ENCODE data around the gene SLC35A2. TPM values are rescaled to one million over a fixed set of nuclear protein-coding genes. Genes with fewer than 3 reads are reported as not detected.

Gene SLC35A2
- total and polyA plus RNA-seq, 7 experiments from 2014 or later, result 6.7 to 36.7 (median 14.8) TPM

GRCh38 chrX:48902776-48903175 lies 8.7 kb downstream of the SLC35A2 start:
- H3K27me3 ChIP-seq (ENCODE audit: control insufficient read depth in 2 of 2, insufficient read depth in 2 of 2, low read length in 2 of 2), result no peaks in the 10 kb centered on the region
- Mint-ChIP-seq H3K9me3 (peaks cover 0 to 2% (median 0%) of the 10 kb centered on the region in 11 donors), H3K4me3 (no peak overlapping the region), H3K4me1 (peaks cover 0 to 18% (median 8%) of the 10 kb centered on the region in 7 donors), H3K36me3 (peaks cover 0 to 11% (median 6%) of the 10 kb centered on the region in 5 donors), H3K27me3 (no peaks in the 10 kb centered on the region), H3K27ac (no peak overlapping the region)
- H3K36me3 ChIP-seq (ENCODE audit: control insufficient read depth in 2 of 3, insufficient read depth in 3 of 3, low read length in 3 of 3), result peaks cover 4 to 60% (median 6%) of the 10 kb centered on the region in 3 experiments
- ChIA-PET POLR2A (interaction anchor here (2.4 to 3.2 kb wide), 2 partner anchors 10 to 13 kb away, joined by 9 to 10 read pairs; partner anchors contain the start of gene SLC35A2), CTCF (no interaction called here)
- no peak for ATAC-seq
- intact Hi-C loops (cut with micrococcal nuclease), result no loop called here
- H3K27ac ChIP-seq (ENCODE audit: low read depth, low read length), result no peak overlapping the region
- no peak for DNase-seq
- no peak overlapping the region for H3K4me3 ChIP-seq (ENCODE audit: low read length)
- no peaks in the 10 kb centered on the region for H3K9me3 ChIP-seq (ENCODE audit: control insufficient read depth in 2 of 3, low read length in 3 of 3)
- peaks cover 6 to 10% of the 10 kb centered on the region in 2 donors for H3K4me1 ChIP-seq (ENCODE audit: control insufficient read depth in 2 of 2, insufficient read depth in 2 of 2, low read length in 2 of 2)

- peaks cover 6 to 10% of the 10 kb centered on the region in 2 donors for H3K4me1 ChIP-seq (ENCODE audit: control insufficient read depth in 2 of 2, insufficient read depth in 2 of 2, low read length in 2 of 2)
- Mint-ChIP-seq H3K27me3 (no peaks in the 10 kb centered on the region), H3K9me3 (peaks cover 0 to 3% (median 0%) of the 10 kb centered on the region in 11 donors), H3K36me3 (peaks cover 0 to 12% (median 6%) of the 10 kb centered on the region in 5 donors), H3K4me1 (peaks cover 0 to 21% (median 10%) of the 10 kb centered on the region in 7 donors), H3K4me3 (no peak overlapping the region), H3K27ac (peak overlapping the region in 2 of 9 donors; percentile 9 to 13)
- intact Hi-C loops (cut with micrococcal nuclease), result no loop called here
- no peaks in the 10 kb centered on the region for H3K9me3 ChIP-seq (ENCODE audit: control insufficient read depth in 2 of 3, low read length in 3 of 3)
- DNase-seq, result no peak
- CTCF ChIA-PET, result no interaction called here
- H3K27ac ChIP-seq (ENCODE audit: low read depth, low read length), result no peak overlapping the region
- no peak for ATAC-seq
- H3K36me3 ChIP-seq (ENCODE audit: control insufficient read depth in 2 of 3, insufficient read depth in 3 of 3, low read length in 3 of 3), result peaks cover 4 to 60% (median 6%) of the 10 kb centered on the region in 3 experiments
- no peaks in the 10 kb centered on the region for H3K27me3 ChIP-seq (ENCODE audit: control insufficient read depth in 2 of 2, insufficient read depth in 2 of 2, low read length in 2 of 2)
- POLR2A ChIA-PET, result interaction anchor here (2.4 to 3.2 kb wide), 2 partner anchors 10 to 14 kb away, joined by 9 to 10 read pairs; partner anchors contain the start of gene SLC35A2
- H3K4me3 ChIP-seq (ENCODE audit: low read length), result no peak overlapping the region
Measured at GRCh38 chrX:48902135-48902534, 9.3 kb downstream of the SLC35A2 start.

GRCh38 chrX:48901069-48901468 lies 10.4 kb downstream of the SLC35A2 start:
- peak overlapping the region in 1 of 9 donors; percentile 60 for H3K27ac Mint-ChIP-seq
- H3K36me3 Mint-ChIP-seq, result peaks cover 0 to 12% (median 6%) of the 10 kb centered on the region in 5 donors
- H3K27ac ChIP-seq (ENCODE audit: low read depth, low read length), result no peak overlapping the region
- H3K4me1 ChIP-seq (ENCODE audit: control insufficient read depth in 2 of 2, insufficient read depth in 2 of 2, low read length in 2 of 2), result peaks cover 12 to 16% of the 10 kb centered on the region in 2 donors
- no peaks in the 10 kb centered on the region for H3K27me3 ChIP-seq (ENCODE audit: control insufficient read depth in 2 of 2, insufficient read depth in 2 of 2, low read length in 2 of 2)
- H3K9me3 ChIP-seq (ENCODE audit: control insufficient read depth in 2 of 3, low read length in 3 of 3), result no peaks in the 10 kb centered on the region
- peaks cover 4 to 55% (median 6%) of the 10 kb centered on the region in 3 experiments for H3K36me3 ChIP-seq (ENCODE audit: control insufficient read depth in 2 of 3, insufficient read depth in 3 of 3, low read length in 3 of 3)
- CTCF ChIA-PET, result interaction anchor here (0.6 kb wide), 1 partner anchor 351 kb away, joined by 4 read pairs; no protein-coding TSS in a partner anchor
- H3K4me1 Mint-ChIP-seq, result peaks cover 0 to 31% (median 15%) of the 10 kb centered on the region in 7 donors
- H3K9me3 Mint-ChIP-seq, result peaks cover 0 to 3% (median 0%) of the 10 kb centered on the region in 11 donors
- intact Hi-C loops (cut with micrococcal nuclease), result no loop called here
- no peak overlapping the region for H3K4me3 ChIP-seq (ENCODE audit: low read length)
- H3K27me3 Mint-ChIP-seq, result no peaks in the 10 kb centered on the region
- POLR2A ChIA-PET, result interaction anchor here (0.7 to 3.2 kb wide), 3 partner anchors 8 to 15 kb away, joined by 3 to 9 read pairs (median 4); no protein-coding TSS in a partner anchor
- no peak for ATAC-seq
- H3K4me3 Mint-ChIP-seq, result no peak overlapping the region
- DNase-seq, result no peak

GRCh38 chrX:48899078-48899410 lies 12.4 kb downstream of the SLC35A2 start:
- Mint-ChIP-seq H3K4me1 (peaks cover 6 to 38% (median 24%) of the 10 kb centered on the region in 7 donors), H3K27me3 (no peaks in the 10 kb centered on the region), H3K9me3 (peaks cover 0 to 3% (median 0%) of the 10 kb centered on the region in 11 donors), H3K36me3 (peaks cover 0 to 14% (median 5%) of the 10 kb centered on the region in 5 donors), H3K27ac (peak overlapping the region in 5 of 9 donors; percentile 6 to 97 (median 23)), H3K4me3 (peak overlapping the region in 3 of 10 donors; percentile 48 to 91 (median 91))
- Histone ChIP-seq H3K27ac (ENCODE audit: low read depth, low read length) (peak overlapping the region; percentile 98), H3K4me1 (ENCODE audit: control insufficient read depth in 2 of 2, insufficient read depth in 2 of 2, low read length in 2 of 2) (peaks cover 12 to 16% of the 10 kb centered on the region in 2 donors), H3K36me3 (ENCODE audit: control insufficient read depth in 2 of 3, insufficient read depth in 3 of 3, low read length in 3 of 3) (peaks cover 4 to 35% (median 6%) of the 10 kb centered on the region in 3 experiments), H3K4me3 (ENCODE audit: low read length) (no peak overlapping the region), H3K9me3 (ENCODE audit: control insufficient read depth in 2 of 3, low read length in 3 of 3) (no peaks in the 10 kb centered on the region), H3K27me3 (ENCODE audit: control insufficient read depth in 2 of 2, insufficient read depth in 2 of 2, low read length in 2 of 2) (no peaks in the 10 kb centered on the region)
- ATAC-seq (no peak), DNase-seq (no peak)
- CTCF ChIA-PET, result no interaction called here
- POLR2A ChIA-PET, result interaction anchor here (0.7 to 4.1 kb wide), 3 partner anchors 12 to 230 kb away, joined by 4 to 29 read pairs (median 6); partner anchors contain the start of gene SLC35A2
- intact Hi-C loops (cut with micrococcal nuclease), result loop anchor here (5.0 to 10.0 kb wide), 8 partner anchors 103 to 1337 kb away; partner anchors contain the start of genes MAGIX (in 2 of the 2), PPP1R3F (in 2 of the 2), ARAF (in 1 of the 2) and FOXP3 (in 1 of the 2)

GRCh38 chrX:48897625-48898306 lies 13.7 kb downstream of the SLC35A2 start, which contains the start of the genes PQBP1 and TIMM17B:
PQBP1 (plus strand) TSS chrX:48897930; CDS start chrX:48898510, 580 bp downstream.
TIMM17B (minus strand) TSS chrX:48897768; CDS start chrX:48897749, 19 bp downstream.
- peak; percentile 71 to 93 (median 89) for DNase-seq

More at GRCh38 chrX:48897625-48898306, 13.7 kb downstream of the SLC35A2 start, which contains the start of the genes PQBP1 and TIMM17B:
- peak; percentile 92 for ATAC-seq
- Mint-ChIP-seq H3K27me3 (no peaks in the 10 kb centered on the region), H3K27ac (peak within 1 kb of the TSS; percentile 89 to 98 (median 94)), H3K9me3 (peaks cover 0 to 4% (median 0%) of the 10 kb centered on the region in 11 donors), H3K4me3 (peak within 1 kb of the TSS; percentile 83 to 100 (median 91)), H3K36me3 (peaks cover 0 to 9% (median 0%) of the 10 kb centered on the region in 5 donors), H3K4me1 (peaks cover 6 to 42% (median 24%) of the 10 kb centered on the region in 7 donors)
- Histone ChIP-seq H3K4me3 (ENCODE audit: low read length) (peak within 1 kb of the TSS; percentile 91), H3K36me3 (ENCODE audit: control insufficient read depth in 2 of 3, insufficient read depth in 3 of 3, low read length in 3 of 3) (peaks cover 3 to 31% (median 6%) of the 10 kb centered on the region in 3 experiments), H3K9me3 (ENCODE audit: control insufficient read depth in 2 of 3, low read length in 3 of 3) (no peaks in the 10 kb centered on the region), H3K4me1 (ENCODE audit: control insufficient read depth in 2 of 2, insufficient read depth in 2 of 2, low read length in 2 of 2) (peaks cover 12 to 16% of the 10 kb centered on the region in 2 donors), H3K27ac (ENCODE audit: low read depth, low read length) (peak within 1 kb of the TSS; percentile 98), H3K27me3 (ENCODE audit: control insufficient read depth in 2 of 2, insufficient read depth in 2 of 2, low read length in 2 of 2) (no peaks in the 10 kb centered on the region)
- ChIA-PET POLR2A (interaction anchor here (0.7 to 4.1 kb wide), 13 partner anchors 10 to 358 kb away, joined by 3 to 29 read pairs (median 6); partner anchors contain the start of genes HDAC6, OTUD5, PIM2 and SLC35A2), CTCF (interaction anchor here (0.6 to 1.1 kb wide), 4 partner anchors 8 to 249 kb away, joined by 3 to 5 read pairs (median 4); no protein-coding TSS in a partner anchor)
- intact Hi-C loops (cut with micrococcal nuclease), result loop anchor here (1.0 to 10.0 kb wide), 17 partner anchors 14 to 1335 kb away; partner anchors contain the start of genes GRIPAP1 (in 2 of the 2), MAGIX (in 2 of the 2), PPP1R3F (in 2 of the 2) and SLC35A2 (in 2 of the 2)

Data from naive thymus-derived CD4-positive, alpha-beta T cell (primary cell).